Stimulated activated CD4-positive, alpha-beta T cell treated with anti-CD3 and anti-CD28 coated beads, Interleukin-15, amount 100 ng/mL, for 24 hours (primary cell): ENCODE results near the gene HSPA1L.
"Not testable (repeated sequence)": the region's sequence is repeated elsewhere in the genome, so short reads cannot be mapped to it uniquely, and the experiment has no call there.

Source experiments
- DNase-seq: peaks from one replicate; pipeline ENCODE4 v3.0.0-alpha.2; 2020

The HSPA1L gene

GRCh38 chr6:31836474-31837368 lies 21.6 kb upstream of the HSPA1L start:
- peak; percentile 6 for DNase-seq

- DNase-seq, result no peak
Measured at GRCh38 chr6:31836047-31836473, 21.0 kb upstream of the HSPA1L start.

- DNase-seq, result peak; percentile 84
Measured at GRCh38 chr6:31834367-31835250, 19.5 kb upstream of the HSPA1L start.

GRCh38 chr6:31831350-31832215 lies 16.5 kb upstream of the HSPA1L start:
- no peak for DNase-seq

GRCh38 chr6:31830886-31831335 lies 15.8 kb upstream of the HSPA1L start:
- no peak for DNase-seq

GRCh38 chr6:31829633-31830283 lies 14.7 kb upstream of the HSPA1L start:
- no peak for DNase-seq

- DNase-seq, result peak; percentile 96
Measured at GRCh38 chr6:31827286-31828079, 12.4 kb upstream of the HSPA1L start, which contains the start of gene HSPA1B. TSS of gene HSPA1B (plus strand) at chr6:31827738. CDS start at chr6:31827951, 213 bp downstream.

GRCh38 chr6:31826793-31827285 lies 11.8 kb upstream of the HSPA1L start:
- DNase-seq, result peak; percentile 71

- DNase-seq, result no peak
Measured at GRCh38 chr6:31825553-31825952, 10.5 kb upstream of the HSPA1L start.

GRCh38 chr6:31823592-31824196 lies 8.6 kb upstream of the HSPA1L start:
- not testable (repeated sequence) for DNase-seq

GRCh38 chr6:31822036-31822821 lies 7.1 kb upstream of the HSPA1L start:
- DNase-seq, result peak; percentile 70

- DNase-seq, result peak; percentile 85
Measured at GRCh38 chr6:31821301-31822035, 6.4 kb upstream of the HSPA1L start.

- DNase-seq, result not testable (repeated sequence)
Measured at GRCh38 chr6:31820399-31820798, 5.3 kb upstream of the HSPA1L start.

- no peak for DNase-seq
Measured at GRCh38 chr6:31819871-31820299, 4.8 kb upstream of the HSPA1L start.

- DNase-seq, result peak; percentile 27
Measured at GRCh38 chr6:31817929-31818511, 2.9 kb upstream of the HSPA1L start.

- DNase-seq, result not testable (repeated sequence)
Measured at GRCh38 chr6:31817133-31817928, 2.2 kb upstream of the HSPA1L start.

- peak; percentile 83 for DNase-seq
Measured at GRCh38 chr6:31814677-31815024, 432 bp downstream of the HSPA1L start.

- no peak for DNase-seq
Measured at GRCh38 chr6:31813465-31813849, 1.6 kb downstream of the HSPA1L start.
